H9 (cell line): ENCODE data around the gene ATAD3C. TPM values are rescaled to one million over a fixed set of nuclear protein-coding genes. Genes with fewer than 3 reads are reported as not detected.

Experiments used
- DNase-seq: peaks from one replicate; pipeline ENCODE4 v3.0.0-alpha.2; 2017
- H2AFZ ChIP-seq: one replicate; pipeline ENCODE4 v1.6.1; 2013; ENCODE audit warnings: mild to moderate bottlenecking, low read length, control low read depth, moderate library complexity
- H2AK5ac ChIP-seq: 2 replicates; pipeline ENCODE4 v1.6.1; 2013; ENCODE audit warnings: low read length, control low read depth, mixed read lengths; ENCODE audit not compliant: insufficient read length
- H2BK120ac ChIP-seq: one replicate; pipeline ENCODE4 v1.6.1; 2013; ENCODE audit warnings: low read depth, mild to moderate bottlenecking, low read length, control low read depth, inconsistent platforms; ENCODE audit not compliant: poor library complexity, severe bottlenecking
- H2BK12ac ChIP-seq: 2 replicates; pipeline ENCODE4 v1.6.1; 2013; ENCODE audit warnings: low read length, control low read depth, mixed read lengths, low read depth; ENCODE audit not compliant: insufficient read length
- H2BK15ac ChIP-seq: 2 replicates; pipeline ENCODE4 v1.6.1; 2013; ENCODE audit warnings: low read depth, low read length, control low read depth
- H2BK20ac ChIP-seq: one replicate; pipeline ENCODE4 v1.6.1; 2013; ENCODE audit warnings: low read depth, mild to moderate bottlenecking, low read length, control low read depth, inconsistent platforms; ENCODE audit not compliant: poor library complexity, severe bottlenecking
- H2BK5ac ChIP-seq: 2 replicates; pipeline ENCODE4 v1.6.1; 2013; ENCODE audit warnings: low read length, control low read depth, mixed read lengths; ENCODE audit not compliant: insufficient read length
- H3K14ac ChIP-seq: 2 replicates; pipeline ENCODE4 v1.6.1; 2013; ENCODE audit warnings: low read length, control low read depth; ENCODE audit not compliant: insufficient read depth
- H3K18ac ChIP-seq: 2 replicates; pipeline ENCODE4 v1.6.1; 2013; ENCODE audit warnings: low read depth, mild to moderate bottlenecking, mixed read lengths, low read length, control low read depth; ENCODE audit not compliant: insufficient read length
- H3K23ac ChIP-seq: 2 replicates; pipeline ENCODE4 v1.6.1; 2013; ENCODE audit warnings: low read length, control low read depth, mixed read lengths, low read depth; ENCODE audit not compliant: insufficient read length
- H3K23me2 ChIP-seq: 2 replicates; pipeline ENCODE4 v1.6.1; 2013; ENCODE audit warnings: low read depth, mild to moderate bottlenecking, mixed read lengths, low read length, control low read depth; ENCODE audit not compliant: insufficient read length, poor library complexity, severe bottlenecking
- H3K27ac ChIP-seq: 2 replicates; pipeline ENCODE4 v1.5.1; 2013; ENCODE audit warnings: low read length, control low read depth, mixed read lengths, low read depth; ENCODE audit not compliant: insufficient read length
- H3K27me3 ChIP-seq: 2 replicates; pipeline ENCODE4 v1.6.1; 2013; ENCODE audit warnings: low read length, control low read depth, inconsistent platforms; ENCODE audit not compliant: insufficient read depth
- H3K4ac ChIP-seq: 2 replicates; pipeline ENCODE4 v1.6.1; 2013; ENCODE audit warnings: low read depth, mild to moderate bottlenecking, control low read depth, inconsistent platforms, low read length, moderate library complexity
- H3K4me1 ChIP-seq: 2 replicates; pipeline ENCODE4 v1.6.1; 2013; ENCODE audit warnings: low read length, control low read depth, inconsistent platforms; ENCODE audit not compliant: insufficient read depth
- H3K4me2 ChIP-seq: 2 replicates; pipeline ENCODE4 v1.6.1; 2013; ENCODE audit warnings: low read length, control low read depth, mixed read lengths; ENCODE audit not compliant: insufficient read length, insufficient read depth
- H3K56ac ChIP-seq: 2 replicates; pipeline ENCODE4 v1.6.1; 2013; ENCODE audit warnings: low read depth, mild to moderate bottlenecking, mixed read lengths, low read length, control low read depth; ENCODE audit not compliant: insufficient read length
- H3K79me1 ChIP-seq: 2 replicates; pipeline ENCODE4 v1.6.1; 2013; ENCODE audit warnings: low read depth, mild to moderate bottlenecking, moderate library complexity, low read length, control low read depth, inconsistent platforms; ENCODE audit not compliant: insufficient read depth, poor library complexity, severe bottlenecking
- H3K79me2 ChIP-seq: 2 replicates; pipeline ENCODE4 v1.6.1; 2013; ENCODE audit warnings: low read length, control low read depth, inconsistent platforms; ENCODE audit not compliant: insufficient read depth
- H3K9ac ChIP-seq: 2 replicates; pipeline ENCODE4 v1.6.1; 2013; ENCODE audit warnings: low read length, control low read depth, mixed read lengths; ENCODE audit not compliant: insufficient read length; ENCODE audit errors: extremely low read depth
- H3K9me3 ChIP-seq: one replicate; pipeline ENCODE4 v1.6.1; 2013; ENCODE audit warnings: low read depth, low read length, inconsistent platforms; ENCODE audit not compliant: control insufficient read depth
- H3T11ph ChIP-seq: one replicate; pipeline ENCODE4 v1.6.1; 2013; ENCODE audit warnings: mild to moderate bottlenecking, low read length, control low read depth, inconsistent platforms
- H4K20me1 ChIP-seq: one replicate; pipeline ENCODE4 v1.6.1; 2013; ENCODE audit not compliant: control insufficient read depth, insufficient read length, insufficient read depth
- H4K5ac ChIP-seq: 2 replicates; pipeline ENCODE4 v1.6.1; 2013; ENCODE audit warnings: low read depth, mild to moderate bottlenecking, mixed read lengths, low read length, control low read depth; ENCODE audit not compliant: insufficient read length
- H4K8ac ChIP-seq: replicated peaks from 2 replicates; pipeline ENCODE4 v1.6.1; 2013; ENCODE audit warnings: low read length, control low read depth, mixed read lengths, low read depth; ENCODE audit not compliant: insufficient read length
- H4K91ac ChIP-seq: 2 replicates; pipeline ENCODE4 v1.6.1; 2013; ENCODE audit warnings: low read depth, mild to moderate bottlenecking, moderate library complexity, mixed read lengths, low read length, control low read depth; ENCODE audit not compliant: insufficient read length
- H3K27ac Mint-ChIP-seq, 3 experiments: 2 replicates in 2 of 3; 3 replicates in 1 of 3; pipeline ENCODE4 v1.8.0; 2020 to 2021; ENCODE audit warnings: mixed read lengths in 3 of 3, mild to moderate bottlenecking in 1 of 3, moderate library complexity in 1 of 3
- H3K27me3 Mint-ChIP-seq: 2 replicates; pipeline ENCODE4 v1.8.0; 2021; ENCODE audit warnings: low read depth, mild to moderate bottlenecking, moderate library complexity, mixed read lengths
- H3K36me3 Mint-ChIP-seq, 3 experiments: 2 replicates in 2 of 3; 3 replicates in 1 of 3; pipeline ENCODE4 v1.8.0; 2020 to 2021; ENCODE audit warnings: low read depth in 3 of 3, mixed read lengths in 3 of 3; ENCODE audit not compliant: insufficient read depth in 1 of 3
- H3K4me1 Mint-ChIP-seq, 2 experiments: 2 replicates each; pipeline ENCODE4 v1.8.0; 2020; ENCODE audit warnings: mixed read lengths in 2 of 2
- H3K4me3 Mint-ChIP-seq, 2 experiments: 2 replicates in 1 of 2; 3 replicates in 1 of 2; pipeline ENCODE4 v1.8.0; 2020 to 2021; ENCODE audit warnings: mild to moderate bottlenecking in 2 of 2, mixed read lengths in 2 of 2, moderate library complexity in 1 of 2
- H3K9me3 Mint-ChIP-seq, 2 experiments: 2 replicates in 1 of 2; 3 replicates in 1 of 2; pipeline ENCODE4 v1.8.0; 2020; ENCODE audit warnings: mild to moderate bottlenecking in 2 of 2, mixed read lengths in 2 of 2, moderate library complexity in 1 of 2
- WGBS: extraction: QIAGEN DNeasy Blood & Tissue Kit; methylation state at CpG from one replicate; pipeline ENCODE4 v1.1.7; 2013; ENCODE audit warnings: missing lambda C conversion rate, low lambda C conversion rate, mixed read lengths; ENCODE audit not compliant: insufficient read length; ENCODE audit errors: extremely low coverage; 5-methylcytosine and 5-hydroxymethylcytosine counted together
- total RNA-seq: library from RNA; stranded (reverse); gene quantifications from 2 replicates; pipeline ENCODE4 v1.2.1, GENCODE V29; 2021
- TF ChIP-seq, protein P1 (sequence below): fragments of 200-600 bp; sonication (generic); conservative IDR thresholded peaks from 3 replicates; pipeline ENCODE4 v1.8.0; 2021; ENCODE audit warnings: antibody characterized with exemption, mild to moderate bottlenecking

ATAD3C gene
- total RNA-seq, 1 experiment from 2014 or later = 7.7 TPM

DNA sequence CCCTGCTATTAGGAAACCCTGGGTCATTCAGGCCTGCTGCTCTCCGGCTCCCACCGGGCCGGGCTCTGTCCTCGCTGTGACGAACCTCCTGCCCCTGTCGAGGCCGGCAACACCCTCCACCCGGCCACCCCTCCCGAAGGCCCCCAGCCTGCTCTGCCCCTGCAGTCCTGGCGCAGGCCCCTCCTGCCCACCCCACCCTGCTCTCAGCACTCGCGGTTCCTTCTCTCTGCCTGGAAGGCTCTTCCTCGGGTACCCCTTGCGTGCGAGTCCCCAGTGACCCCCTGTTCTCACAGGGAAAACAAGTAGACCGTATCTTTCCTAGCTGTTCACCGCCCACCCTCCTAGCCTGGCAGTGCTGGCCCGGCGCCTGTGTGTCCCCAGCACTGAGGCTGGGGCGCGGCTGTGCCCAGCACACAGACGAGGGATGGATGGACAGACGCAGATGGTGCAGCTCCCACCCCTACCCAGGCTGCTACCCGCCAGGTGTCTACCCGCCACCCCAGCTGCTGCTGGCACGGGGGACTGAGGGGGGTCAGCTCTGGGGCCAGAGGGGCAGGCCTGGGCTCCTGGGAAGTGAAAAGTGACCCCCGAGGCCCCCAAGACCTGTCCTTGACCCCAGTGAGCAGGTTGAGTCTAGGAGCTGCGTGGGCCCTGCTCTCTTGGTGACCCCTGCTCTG lies 17.1 kb upstream of the ATAD3C start:
- peaks cover 2% of the 10 kb centered on the region; the same call in 1 of the 2 replicates for H3K79me2 ChIP-seq
- no peak overlapping the region for H3K23ac ChIP-seq
- no peaks in the 10 kb centered on the region for H3K27me3 Mint-ChIP-seq
- peaks cover 3 to 4% of the 10 kb centered on the region in 2 experiments; a peak in 4 of 5 replicates for H3K9me3 Mint-ChIP-seq
- H3K18ac ChIP-seq = no peak overlapping the region
- no peak overlapping the region for H2BK20ac ChIP-seq
- no peaks in the 10 kb centered on the region for H4K20me1 ChIP-seq
- TF ChIP-seq, protein P1, sequence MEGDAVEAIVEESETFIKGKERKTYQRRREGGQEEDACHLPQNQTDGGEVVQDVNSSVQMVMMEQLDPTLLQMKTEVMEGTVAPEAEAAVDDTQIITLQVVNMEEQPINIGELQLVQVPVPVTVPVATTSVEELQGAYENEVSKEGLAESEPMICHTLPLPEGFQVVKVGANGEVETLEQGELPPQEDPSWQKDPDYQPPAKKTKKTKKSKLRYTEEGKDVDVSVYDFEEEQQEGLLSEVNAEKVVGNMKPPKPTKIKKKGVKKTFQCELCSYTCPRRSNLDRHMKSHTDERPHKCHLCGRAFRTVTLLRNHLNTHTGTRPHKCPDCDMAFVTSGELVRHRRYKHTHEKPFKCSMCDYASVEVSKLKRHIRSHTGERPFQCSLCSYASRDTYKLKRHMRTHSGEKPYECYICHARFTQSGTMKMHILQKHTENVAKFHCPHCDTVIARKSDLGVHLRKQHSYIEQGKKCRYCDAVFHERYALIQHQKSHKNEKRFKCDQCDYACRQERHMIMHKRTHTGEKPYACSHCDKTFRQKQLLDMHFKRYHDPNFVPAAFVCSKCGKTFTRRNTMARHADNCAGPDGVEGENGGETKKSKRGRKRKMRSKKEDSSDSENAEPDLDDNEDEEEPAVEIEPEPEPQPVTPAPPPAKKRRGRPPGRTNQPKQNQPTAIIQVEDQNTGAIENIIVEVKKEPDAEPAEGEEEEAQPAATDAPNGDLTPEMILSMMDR = no peak
- no peak overlapping the region for H2BK120ac ChIP-seq
- peaks cover 2% of the 10 kb centered on the region; the same call in 1 of the 2 replicates for H3K4me1 ChIP-seq
- H3K9me3 ChIP-seq = no peaks in the 10 kb centered on the region
- H4K5ac ChIP-seq = no peak overlapping the region
- H2BK12ac ChIP-seq = no peak overlapping the region
- H3K27me3 ChIP-seq = no peaks in the 10 kb centered on the region
- no peaks in the 10 kb centered on the region for H3K79me1 ChIP-seq
- H3K14ac ChIP-seq = peak overlapping the region; percentile 41
- no peak overlapping the region for H2AFZ ChIP-seq
- H3K36me3 Mint-ChIP-seq = peaks cover 3 to 5% (median 4%) of the 10 kb centered on the region in 3 experiments; a peak in 5 of 7 replicates
- H3K4me1 Mint-ChIP-seq = peaks cover 31 to 46% of the 10 kb centered on the region in 2 experiments
- no peak overlapping the region for H3K56ac ChIP-seq
- peaks cover 10% of the 10 kb centered on the region for H3K23me2 ChIP-seq
- no peak overlapping the region for H2AK5ac ChIP-seq
- peak overlapping the region in 1 of 2 experiments; percentile 29; a peak in 2 of 5 replicates for H3K4me3 Mint-ChIP-seq
- no peak overlapping the region for H3K9ac ChIP-seq
- no peak overlapping the region for H3T11ph ChIP-seq
- no peak overlapping the region for H3K4ac ChIP-seq
- no peak overlapping the region for H4K91ac ChIP-seq
- H3K27ac ChIP-seq = no peak overlapping the region
- H2BK5ac ChIP-seq = no peak overlapping the region
- H2BK15ac ChIP-seq = no peak overlapping the region
- peak overlapping the region in 2 of 3 experiments; percentile 79 to 95; a peak in 2 of 7 replicates for H3K27ac Mint-ChIP-seq
- no peak for DNase-seq
- no CpG with 5 or more reads among the region's 28 CpGs for WGBS
- no peak overlapping the region for H3K4me2 ChIP-seq
- H4K8ac ChIP-seq = no peak overlapping the region
